Kidney (tissue), 14 donors: ENCODE data around the gene LSAMP. TPM values are rescaled to one million over a fixed set of nuclear protein-coding genes. Genes with fewer than 3 reads are reported as not detected.

Source experiments
- DNase-seq, 5 donors: peaks; one replicate each; pipeline ENCODE4 v3.0.0-alpha.2; 2013 to 2020
- FAIRE-seq: peaks from 2 replicates; lab custom pipeline; 2012; peaks lifted over from hg19 to GRCh38; lab: Jason Lieb, UNC
- H3K27ac ChIP-seq, 2 donors: one replicate each; pipeline ENCODE4 v1.7.0; 2013; ENCODE audit warnings: low read depth in 2 of 2, low read length in 2 of 2, inconsistent platforms in 1 of 2
- H3K27me3 ChIP-seq: one replicate; pipeline ENCODE4 v1.7.1; 2013; ENCODE audit warnings: low read length, inconsistent platforms; ENCODE audit not compliant: control insufficient read depth, insufficient read depth
- H3K36me3 ChIP-seq, 3 donors: one replicate each; pipeline versions ENCODE4 v1.7.0 to v1.7.1; 2013; ENCODE audit warnings: low read length in 3 of 3, control low read depth in 1 of 3, inconsistent platforms in 1 of 3; ENCODE audit not compliant: insufficient read depth in 3 of 3, control insufficient read depth in 2 of 3
- H3K4me1 ChIP-seq, 3 donors: one replicate each; pipeline versions ENCODE4 v1.7.0 to v1.7.1; 2013; ENCODE audit warnings: low read length in 3 of 3, inconsistent platforms in 1 of 3, low read depth in 1 of 3; ENCODE audit not compliant: control insufficient read depth in 2 of 3, insufficient read depth in 2 of 3
- H3K4me3 ChIP-seq, 3 donors: one replicate each; pipeline versions ENCODE4 v1.7.0 to v1.8.1; 2013; ENCODE audit warnings: low read length in 3 of 3, control low read depth in 1 of 3, inconsistent platforms in 1 of 3
- H3K9ac ChIP-seq, 3 donors: one replicate each; pipeline versions ENCODE4 v1.7.0 to v1.7.1; 2013; ENCODE audit warnings: low read length in 3 of 3, control low read depth in 1 of 3, inconsistent platforms in 1 of 3
- H3K9me3 ChIP-seq, 3 donors: one replicate each; pipeline versions ENCODE4 v1.7.0 to v1.7.1; 2013; ENCODE audit warnings: low read length in 3 of 3, control low read depth in 1 of 3, inconsistent platforms in 1 of 3; ENCODE audit not compliant: control insufficient read depth in 2 of 3, insufficient read depth in 1 of 3
- intact Hi-C: fragments of 100-400 bp; cut with DNase I; formaldehyde crosslinking; loops from one replicate; pipeline ENCODE4 v1.11.1; 2022
- polyA plus RNA-seq: library from polyadenylated mRNA; stranded (reverse); fragments of 350-450 nt; fragmentation: Illumina TruSeq; extraction: RNeasy Lipid Tissue Mini Kit (QIAGEN cat#74804); gene quantifications from one replicate; pipeline ENCODE4 v1.2.3, GENCODE V29; 2014; ENCODE audit warnings: low read depth, low replicate concordance; ENCODE audit not compliant: insufficient read depth
- total RNA-seq: library from RNA; stranded (reverse); fragmentation: NEBNext Ultra II Directional; extraction: Animal tissue kit (Norgen Biotek cat#: 25700); gene quantifications from one replicate; pipeline ENCODE4 v1.2.1, GENCODE V29; 2021
- TF ChIP-seq, protein P1 (sequence below): IDR thresholded peaks from 3 replicates; pipeline ENCODE4 v1.5.1; 2012; ENCODE audit warnings: mild to moderate bottlenecking, moderate library complexity, borderline replicate concordance; ENCODE audit not compliant: insufficient read depth; ENCODE audit errors: extremely low read depth
- donor health status: control.
- donor health status: control.
- donor health status: control.
- donor health status: control.
- donor health status: control.
- donor health status: DM: yes; HTN: yes; CAD: no.
- donor health status: Normal renal cell carcinoma (clear cell type).

Gene LSAMP
- total and polyA plus RNA-seq, 2 donors from 2014 or later = 1.4 to 3.5 TPM

DNA sequence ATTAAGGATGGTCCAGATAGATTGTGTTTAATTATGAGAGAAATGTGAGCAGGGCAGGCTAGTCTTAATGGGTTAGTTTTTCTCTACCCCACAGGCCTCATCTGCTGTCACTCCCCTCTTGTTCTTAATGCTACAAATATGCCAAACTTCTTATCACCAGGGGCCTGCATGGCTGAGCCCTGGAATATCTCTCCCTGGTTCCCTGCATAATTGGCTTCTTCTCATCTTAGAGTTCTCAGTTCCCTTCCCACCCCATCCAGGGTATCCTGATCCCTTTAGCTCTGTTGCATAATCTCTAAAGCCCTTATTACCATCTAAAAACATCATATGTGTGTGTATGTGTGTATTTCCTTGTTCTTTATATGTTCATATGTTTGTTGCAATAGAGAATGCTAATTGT, 279.6 kb downstream of the LSAMP start:
- H3K9me3 ChIP-seq = no peaks in the 10 kb centered on the region
- intact Hi-C loops = no loop called here
- no peak overlapping the region for H3K4me3 ChIP-seq
- no peak overlapping the region for H3K27ac ChIP-seq
- FAIRE-seq (no peak), DNase-seq (no peak)
- H3K4me1 ChIP-seq = no peaks in the 10 kb centered on the region
- no peaks in the 10 kb centered on the region for H3K27me3 ChIP-seq
- no peak overlapping the region for H3K9ac ChIP-seq
- no peaks in the 10 kb centered on the region for H3K36me3 ChIP-seq
- TF ChIP-seq, protein P1, sequence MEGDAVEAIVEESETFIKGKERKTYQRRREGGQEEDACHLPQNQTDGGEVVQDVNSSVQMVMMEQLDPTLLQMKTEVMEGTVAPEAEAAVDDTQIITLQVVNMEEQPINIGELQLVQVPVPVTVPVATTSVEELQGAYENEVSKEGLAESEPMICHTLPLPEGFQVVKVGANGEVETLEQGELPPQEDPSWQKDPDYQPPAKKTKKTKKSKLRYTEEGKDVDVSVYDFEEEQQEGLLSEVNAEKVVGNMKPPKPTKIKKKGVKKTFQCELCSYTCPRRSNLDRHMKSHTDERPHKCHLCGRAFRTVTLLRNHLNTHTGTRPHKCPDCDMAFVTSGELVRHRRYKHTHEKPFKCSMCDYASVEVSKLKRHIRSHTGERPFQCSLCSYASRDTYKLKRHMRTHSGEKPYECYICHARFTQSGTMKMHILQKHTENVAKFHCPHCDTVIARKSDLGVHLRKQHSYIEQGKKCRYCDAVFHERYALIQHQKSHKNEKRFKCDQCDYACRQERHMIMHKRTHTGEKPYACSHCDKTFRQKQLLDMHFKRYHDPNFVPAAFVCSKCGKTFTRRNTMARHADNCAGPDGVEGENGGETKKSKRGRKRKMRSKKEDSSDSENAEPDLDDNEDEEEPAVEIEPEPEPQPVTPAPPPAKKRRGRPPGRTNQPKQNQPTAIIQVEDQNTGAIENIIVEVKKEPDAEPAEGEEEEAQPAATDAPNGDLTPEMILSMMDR = no peak

DNA sequence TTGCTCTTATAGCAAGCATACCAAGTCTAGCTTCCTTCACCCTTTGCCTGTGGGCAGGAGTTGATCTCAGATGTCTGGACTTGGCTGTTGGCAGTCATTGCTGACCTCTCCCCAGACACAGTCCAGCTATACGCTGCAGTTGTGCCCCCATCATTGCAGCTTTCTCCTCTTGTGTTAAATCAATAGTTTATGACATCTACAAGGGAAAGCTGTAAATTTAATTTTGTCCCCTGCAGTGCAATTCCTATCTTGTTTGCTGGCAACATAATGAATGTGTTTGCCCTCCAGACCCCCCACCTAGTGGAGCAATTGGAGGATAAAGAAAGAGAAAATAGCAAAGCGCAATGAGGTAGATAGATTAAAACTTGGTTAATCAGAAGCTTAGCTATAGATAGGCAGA, 280.2 kb downstream of the LSAMP start:
- Histone ChIP-seq H3K27ac (no peak overlapping the region), H3K36me3 (no peaks in the 10 kb centered on the region), H3K4me3 (no peak overlapping the region), H3K4me1 (no peaks in the 10 kb centered on the region), H3K9ac (no peak overlapping the region), H3K9me3 (no peaks in the 10 kb centered on the region), H3K27me3 (no peaks in the 10 kb centered on the region)
- DNase-seq = no peak
- FAIRE-seq = no peak
- intact Hi-C loops = no loop called here
- TF ChIP-seq, protein P1 = no peak

DNA sequence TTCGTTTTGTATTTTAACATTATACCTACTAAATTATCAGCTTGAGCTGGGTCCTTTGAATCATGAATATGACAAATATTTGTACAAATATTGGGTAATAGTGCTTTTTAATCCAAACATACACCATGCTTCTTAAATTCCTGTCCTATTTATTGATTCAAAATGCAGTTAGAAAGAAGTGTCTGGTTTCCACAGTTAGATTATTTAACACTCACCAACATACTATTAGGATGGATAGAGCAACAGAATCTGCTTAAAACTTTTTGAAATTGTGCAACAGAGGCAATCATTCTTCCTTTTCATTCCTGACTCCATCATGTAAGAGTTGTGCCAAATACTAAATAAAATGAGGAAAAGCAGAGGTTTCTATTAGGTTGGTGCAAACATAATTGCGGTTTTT, 281.2 kb downstream of the LSAMP start:
- Histone ChIP-seq H3K9ac (no peak overlapping the region), H3K36me3 (no peaks in the 10 kb centered on the region), H3K9me3 (no peaks in the 10 kb centered on the region), H3K27me3 (no peaks in the 10 kb centered on the region), H3K4me1 (no peaks in the 10 kb centered on the region), H3K4me3 (no peak overlapping the region), H3K27ac (no peak overlapping the region)
- intact Hi-C loops = no loop called here
- TF ChIP-seq, protein P1 = no peak
- DNase-seq = no peak
- FAIRE-seq = no peak
